HG03442 (cell line): ENCODE data around the gene CAMSAP3.
A peak's percentile ranks its signal among the peaks of the same experiment; 100 is the strongest.

Experiments
- ATAC-seq: cut with Tn5 transposase; IDR thresholded peaks from one replicate; pipeline ENCODE4 v1.9.1; 2021; ENCODE audit warnings: mild to moderate bottlenecking, moderate library complexity; ENCODE audit not compliant: unreplicated experiment

The CAMSAP3 gene

GRCh38 chr19:7646426-7646700 is 50.7 kb downstream of the CAMSAP3 start:
- no peak for ATAC-seq

DNA sequence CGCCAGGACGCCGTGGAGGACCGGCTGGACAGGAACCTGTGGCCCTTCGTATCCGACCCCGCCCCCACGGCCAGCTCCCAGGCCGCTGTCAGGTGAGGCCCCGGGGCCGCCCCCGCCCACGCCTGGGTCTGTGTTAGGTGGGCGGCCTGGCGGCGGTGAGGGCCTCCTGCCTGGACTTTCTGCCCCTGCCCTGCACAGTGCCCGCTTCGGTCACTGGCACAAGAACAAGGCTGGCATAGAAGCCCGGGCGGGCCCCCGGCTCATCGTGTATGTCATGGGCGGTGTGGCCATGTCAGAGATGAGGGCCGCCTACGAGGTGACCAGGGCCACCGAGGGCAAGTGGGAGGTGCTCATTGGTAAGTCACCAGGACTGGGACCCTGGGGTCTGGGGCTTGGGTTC is 51.5 kb downstream of the CAMSAP3 start:
- ATAC-seq = no peak

DNA sequence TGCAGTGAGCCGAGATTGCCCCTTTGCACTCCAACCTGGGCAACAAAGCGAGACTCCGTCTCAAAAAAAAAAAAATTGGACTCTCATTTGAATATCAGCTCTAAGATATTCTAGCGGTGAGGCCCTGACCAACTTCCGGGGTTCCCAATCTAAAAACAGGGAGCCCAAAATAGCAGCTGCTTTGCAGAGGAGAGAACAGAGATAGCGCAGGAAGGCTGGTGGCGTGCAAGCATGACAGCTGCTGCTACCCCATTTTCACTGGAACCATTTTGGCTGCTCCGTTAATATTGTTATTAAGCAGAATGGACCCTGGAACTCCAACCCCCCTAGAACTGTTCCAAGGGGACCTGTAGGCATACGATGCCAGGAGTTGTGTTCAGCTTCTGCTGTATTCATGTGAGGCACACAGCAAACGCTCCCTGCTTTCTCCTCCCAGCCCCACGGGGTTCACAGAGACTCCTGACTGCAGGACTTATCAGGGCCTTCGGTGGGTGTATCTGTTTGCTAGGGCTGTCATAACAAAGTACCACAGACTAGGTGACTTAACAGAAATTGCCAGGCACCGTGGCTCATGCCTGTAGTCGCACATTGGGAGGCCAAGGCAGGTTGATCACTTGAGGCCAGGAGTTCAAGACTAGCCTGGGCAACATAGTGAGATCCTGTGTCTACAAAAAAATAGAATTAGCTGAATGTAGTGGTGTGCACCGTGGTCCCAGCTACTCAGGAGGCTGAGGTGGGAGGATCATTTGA is 52.8 kb downstream of the CAMSAP3 start:
- no peak for ATAC-seq

DNA sequence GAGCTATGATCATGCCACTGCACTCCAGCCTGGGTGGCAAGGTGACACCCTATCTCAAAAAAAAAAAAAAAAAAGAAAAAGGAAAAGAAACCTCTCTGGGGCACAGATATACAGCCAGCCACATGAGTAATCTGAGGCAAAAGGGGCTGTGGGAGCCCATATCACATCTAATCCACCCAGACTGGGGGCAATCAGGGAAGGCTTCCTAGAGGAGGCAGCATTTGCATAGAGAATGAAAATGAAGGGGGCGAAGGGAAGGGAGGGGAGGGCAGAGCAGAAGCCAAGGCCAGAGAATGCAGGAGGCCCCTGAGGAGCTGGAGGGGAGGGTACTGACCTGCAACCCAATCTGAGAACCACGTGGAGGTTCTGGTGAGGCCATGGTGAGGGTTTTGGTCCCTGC is 54.5 kb downstream of the CAMSAP3 start:
- ATAC-seq = no peak

- no peak for ATAC-seq
These were observed 56.5 kb downstream of the CAMSAP3 start for GRCh38 chr19:7652061-7652641.

DNA sequence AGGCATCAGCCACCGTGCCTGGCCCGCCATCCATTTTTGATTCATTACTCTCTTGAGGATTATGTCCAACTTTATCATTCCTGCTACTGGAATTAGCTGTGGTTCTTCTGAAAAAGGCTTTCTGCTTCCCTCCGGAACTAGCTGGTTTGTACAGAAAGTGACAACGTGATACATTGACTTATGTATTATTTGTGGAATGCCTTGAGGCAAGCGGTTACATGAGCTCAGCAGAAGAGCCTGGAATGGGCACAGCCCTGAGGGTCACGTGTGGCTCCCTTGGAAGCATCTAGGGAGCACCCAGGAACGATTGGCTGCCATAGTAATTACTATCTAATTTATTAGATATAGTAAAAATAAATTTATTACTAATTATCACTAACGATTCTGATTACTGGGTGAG is 58.7 kb downstream of the CAMSAP3 start:
- ATAC-seq = no peak

DNA sequence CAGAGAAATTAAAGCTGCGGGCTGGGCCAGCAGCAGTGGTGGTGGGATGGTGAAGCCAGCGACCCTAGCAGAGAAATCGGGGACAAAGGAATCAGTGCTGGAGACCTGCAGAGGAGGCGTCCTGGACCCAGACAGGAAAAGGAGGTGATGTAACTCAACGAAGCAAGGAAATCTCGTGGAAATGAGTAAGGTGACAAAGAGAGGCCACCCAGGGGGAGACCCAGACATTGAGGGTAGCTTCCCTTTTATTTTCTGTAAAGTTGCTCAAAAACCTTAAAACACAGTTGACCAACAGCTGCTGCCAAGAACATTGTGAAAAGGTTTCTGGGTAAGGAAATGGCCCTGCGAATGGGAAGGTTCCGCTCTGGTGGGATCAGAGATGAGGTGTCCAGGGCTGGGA is 59.9 kb downstream of the CAMSAP3 start:
- ATAC-seq = no peak

DNA sequence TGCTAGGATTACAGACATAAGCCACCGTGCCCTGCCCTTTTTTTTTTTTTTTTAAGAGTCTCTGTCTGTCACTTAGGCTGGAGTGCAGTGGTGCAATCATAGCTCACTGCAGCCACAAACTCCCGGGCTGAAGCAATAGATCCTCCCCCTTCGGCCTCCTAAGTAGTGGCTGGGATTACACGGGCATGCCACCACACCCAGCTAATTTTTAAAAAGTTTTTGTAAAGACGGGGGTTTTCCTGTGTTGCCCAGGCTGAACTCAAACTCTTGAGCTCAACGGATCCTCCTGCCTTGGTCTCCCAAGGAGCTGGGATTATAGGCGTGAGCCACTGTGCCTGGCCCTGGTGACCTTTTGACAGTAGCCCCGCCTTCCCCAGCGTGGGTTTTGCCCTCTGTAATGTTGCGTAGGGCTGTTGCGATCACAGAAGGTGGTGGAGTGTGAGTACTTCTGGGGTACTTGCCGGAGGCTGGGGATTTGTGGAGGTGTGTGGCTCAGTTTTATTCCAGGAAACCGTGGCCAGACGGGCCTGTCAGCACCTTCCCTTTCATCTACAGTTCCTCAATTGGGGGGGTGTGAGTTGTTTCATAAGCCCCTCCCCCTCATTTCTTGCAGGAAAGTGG is 61.6 kb downstream of the CAMSAP3 start:
- ATAC-seq = no peak

DNA sequence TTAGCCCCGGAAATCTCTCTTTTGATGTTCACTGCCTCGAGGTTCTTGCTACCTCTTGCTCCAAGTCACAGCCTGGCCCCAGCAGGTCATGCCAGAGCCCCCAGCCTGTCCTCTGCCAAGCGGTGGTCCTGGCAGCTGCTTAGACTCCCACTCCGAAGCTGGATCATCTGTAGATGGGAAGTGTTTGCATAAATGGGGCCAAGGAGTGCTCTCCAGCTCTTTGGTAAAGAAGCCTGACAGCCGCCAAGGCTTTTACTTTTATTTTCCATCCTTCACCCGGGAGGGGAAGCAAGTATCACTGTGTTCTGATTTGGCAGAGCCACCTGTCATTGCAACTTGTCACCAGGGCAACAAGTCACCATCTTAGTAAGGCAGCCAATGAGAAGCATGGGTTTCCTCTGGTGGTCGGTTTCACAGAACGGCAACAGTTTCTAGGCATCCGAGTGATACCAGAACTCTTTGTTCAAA is 62.6 kb downstream of the CAMSAP3 start:
- peak; percentile 53 for ATAC-seq

- ATAC-seq = no peak
These were observed 66.3 kb downstream of the CAMSAP3 start for GRCh38 chr19:7661744-7662538.

- no peak for ATAC-seq
These were observed 67.0 kb downstream of the CAMSAP3 start for GRCh38 chr19:7662657-7663056.

DNA sequence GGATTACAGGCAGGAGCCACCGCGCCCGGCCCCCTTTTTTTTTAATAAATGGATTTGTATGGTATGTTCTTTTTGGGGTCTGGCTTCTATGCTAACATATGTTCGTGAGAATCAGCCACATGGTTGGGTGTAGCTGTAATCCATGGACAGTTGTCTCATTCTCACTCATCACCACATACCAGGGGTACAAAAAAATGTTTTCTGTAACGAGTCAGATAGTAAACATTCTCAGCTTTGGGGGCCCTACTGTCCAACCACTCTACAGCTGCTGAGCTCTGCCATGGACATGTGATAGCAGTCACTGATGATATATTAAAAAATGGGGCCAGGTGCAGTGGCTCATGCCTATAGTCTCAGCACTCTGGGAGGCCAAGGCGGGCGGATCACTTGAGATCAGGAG is 68.0 kb downstream of the CAMSAP3 start:
- ATAC-seq = no peak

DNA sequence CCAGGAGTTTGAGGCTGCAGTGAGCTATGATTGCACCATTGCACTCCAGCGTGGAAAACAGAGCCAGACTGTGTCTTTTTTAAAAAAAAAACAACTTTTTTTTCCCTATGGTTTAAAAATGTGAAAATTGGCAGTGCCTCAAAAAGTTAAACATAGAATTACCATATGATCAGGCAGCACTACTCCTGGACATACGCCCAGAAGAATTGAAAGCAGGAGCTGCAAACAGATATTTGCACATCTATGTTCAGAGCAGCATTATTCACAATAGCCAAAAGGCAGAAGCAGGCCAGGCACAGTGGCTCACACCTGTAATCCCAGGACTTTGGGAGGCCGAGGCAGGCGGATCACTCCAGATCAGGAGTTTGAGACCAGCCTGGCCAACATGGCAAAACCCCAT is 69.4 kb downstream of the CAMSAP3 start:
- no peak for ATAC-seq
